Putamen (tissue), 1 donor: ENCODE measurements around the gene MGAT5B.
"Not testable (repeated sequence)": the region's sequence is repeated elsewhere in the genome, so short reads cannot be mapped to it uniquely, and the experiment has no call there.

Experiments used
- DNase-seq: peaks from one replicate; pipeline ENCODE4 v3.0.0-alpha.2; 2016; ENCODE audit warnings: low spot score

The MGAT5B gene, protein sequence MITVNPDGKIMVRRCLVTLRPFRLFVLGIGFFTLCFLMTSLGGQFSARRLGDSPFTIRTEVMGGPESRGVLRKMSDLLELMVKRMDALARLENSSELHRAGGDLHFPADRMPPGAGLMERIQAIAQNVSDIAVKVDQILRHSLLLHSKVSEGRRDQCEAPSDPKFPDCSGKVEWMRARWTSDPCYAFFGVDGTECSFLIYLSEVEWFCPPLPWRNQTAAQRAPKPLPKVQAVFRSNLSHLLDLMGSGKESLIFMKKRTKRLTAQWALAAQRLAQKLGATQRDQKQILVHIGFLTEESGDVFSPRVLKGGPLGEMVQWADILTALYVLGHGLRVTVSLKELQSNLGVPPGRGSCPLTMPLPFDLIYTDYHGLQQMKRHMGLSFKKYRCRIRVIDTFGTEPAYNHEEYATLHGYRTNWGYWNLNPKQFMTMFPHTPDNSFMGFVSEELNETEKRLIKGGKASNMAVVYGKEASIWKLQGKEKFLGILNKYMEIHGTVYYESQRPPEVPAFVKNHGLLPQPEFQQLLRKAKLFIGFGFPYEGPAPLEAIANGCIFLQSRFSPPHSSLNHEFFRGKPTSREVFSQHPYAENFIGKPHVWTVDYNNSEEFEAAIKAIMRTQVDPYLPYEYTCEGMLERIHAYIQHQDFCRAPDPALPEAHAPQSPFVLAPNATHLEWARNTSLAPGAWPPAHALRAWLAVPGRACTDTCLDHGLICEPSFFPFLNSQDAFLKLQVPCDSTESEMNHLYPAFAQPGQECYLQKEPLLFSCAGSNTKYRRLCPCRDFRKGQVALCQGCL

DNA sequence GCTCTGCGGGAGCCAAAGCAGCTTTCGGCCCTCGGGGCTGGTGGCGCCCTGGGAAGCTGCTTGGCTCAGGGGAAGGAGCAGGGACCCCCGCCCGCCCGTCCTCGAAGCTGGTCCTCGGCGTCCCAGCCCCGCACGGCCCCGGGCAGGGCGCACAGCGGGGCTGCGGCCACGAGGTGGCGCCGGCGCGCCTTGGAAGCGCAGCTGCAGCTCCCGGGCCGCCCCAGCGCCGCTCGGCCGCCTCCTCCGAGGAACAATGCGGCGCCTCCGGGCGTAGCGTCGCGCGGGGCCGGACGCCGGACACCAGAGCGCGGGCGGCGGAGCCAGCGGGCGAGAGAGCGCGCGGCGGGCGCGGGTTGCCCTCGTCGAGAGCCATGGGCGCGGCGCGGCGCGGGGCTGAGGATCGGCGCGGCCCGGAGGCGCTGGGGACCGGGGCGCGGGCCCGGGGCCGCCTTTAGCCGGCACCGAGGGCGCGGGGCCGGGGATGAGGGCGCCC is at the start of gene MGAT5B:
TSS of gene MGAT5B (plus strand) at position 229 of the 493 bp plus-strand sequence. CDS start 626 bp downstream, outside the sequence.
- DNase-seq, result peak; percentile 77

DNA sequence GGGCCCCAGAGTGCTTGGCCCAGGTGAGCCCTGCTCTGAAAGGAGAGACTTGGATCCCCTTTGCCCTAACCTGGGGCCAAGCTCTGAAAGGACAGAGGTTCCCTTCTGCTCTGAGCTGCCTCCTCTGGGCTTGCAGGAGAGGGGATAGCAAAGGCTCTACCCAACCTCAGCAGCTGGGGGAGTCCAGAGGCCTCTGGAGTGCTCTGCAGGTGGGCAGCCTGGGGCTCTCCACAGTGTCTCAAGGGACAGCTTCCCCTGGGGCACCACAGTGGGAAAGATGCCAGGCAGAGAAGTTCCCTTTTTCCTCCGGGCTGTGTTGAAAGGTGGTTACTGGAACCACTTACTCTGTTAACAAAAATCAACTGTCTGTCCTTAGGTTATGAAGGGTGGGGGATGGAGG is 48.2 kb upstream of the MGAT5B start:
- no peak for DNase-seq

DNA sequence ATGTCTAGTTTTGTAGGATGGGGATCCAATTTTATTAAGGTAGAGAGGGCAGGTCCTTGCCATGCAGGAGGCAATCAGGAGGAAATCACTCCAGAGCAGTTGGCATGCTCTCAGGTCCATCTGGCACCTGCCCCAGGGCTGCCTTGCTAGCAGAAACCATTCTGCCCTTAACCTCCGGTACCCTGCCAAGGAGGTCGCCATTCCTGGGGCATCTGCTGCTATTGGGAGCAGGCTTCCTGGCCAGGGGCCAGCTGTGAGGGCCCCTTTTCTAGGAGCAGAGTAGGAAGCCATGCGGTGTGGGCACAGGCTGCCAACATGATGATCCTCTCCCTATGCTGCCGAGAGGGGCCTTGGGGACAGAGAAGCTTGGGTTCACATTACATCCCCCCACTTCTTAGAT is 47.6 kb upstream of the MGAT5B start:
- no peak for DNase-seq

DNA sequence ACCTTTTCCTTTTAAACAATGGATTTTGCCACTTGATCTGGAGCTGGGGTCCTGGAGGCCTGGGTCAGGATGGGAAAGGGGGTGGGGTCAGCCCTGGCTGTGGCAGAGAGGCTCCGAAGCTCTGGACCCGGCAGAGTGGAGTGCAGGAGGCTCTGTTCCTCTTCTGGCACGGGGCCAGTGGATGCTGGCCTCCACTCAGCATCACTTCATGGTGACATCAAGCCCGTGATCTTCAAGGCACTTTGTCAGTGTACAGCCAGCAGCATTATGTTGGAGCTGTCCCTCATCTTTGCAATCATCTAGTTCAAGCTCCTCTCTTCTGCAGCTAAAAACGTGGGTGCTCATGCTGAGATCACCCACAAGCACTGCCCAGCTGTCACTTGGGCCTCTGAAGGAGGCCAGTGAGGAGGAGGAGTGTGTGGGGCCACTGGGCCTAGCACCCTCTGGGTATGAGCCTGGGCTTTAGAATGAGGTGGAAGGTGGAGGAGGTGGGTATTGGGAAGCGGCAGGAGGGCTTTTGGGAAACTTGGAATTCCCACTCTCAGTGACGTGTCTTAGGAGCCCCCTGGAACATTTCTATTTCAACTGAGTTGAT is 45.9 kb upstream of the MGAT5B start:
- DNase-seq, result no peak

DNA sequence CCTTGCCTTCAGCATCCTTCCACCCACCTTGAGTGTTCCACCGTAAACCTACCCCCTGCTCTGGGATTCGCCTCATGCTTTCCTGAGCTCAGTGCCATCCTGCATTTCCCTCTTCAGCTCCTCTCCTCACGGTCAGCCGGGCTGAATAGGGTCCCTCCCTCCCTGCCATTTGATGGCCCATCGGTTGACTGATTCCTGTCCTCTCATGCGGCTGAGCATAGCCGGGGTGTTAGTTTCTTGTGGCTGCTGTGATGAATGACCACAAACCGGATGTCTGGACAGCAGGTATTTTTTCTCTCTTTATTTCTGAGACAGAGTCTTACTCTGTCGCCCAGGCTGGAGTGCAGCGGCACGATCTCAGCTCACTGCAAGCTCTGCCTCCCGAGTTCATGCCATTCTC is 44.1 kb upstream of the MGAT5B start:
- DNase-seq, result no peak

DNA sequence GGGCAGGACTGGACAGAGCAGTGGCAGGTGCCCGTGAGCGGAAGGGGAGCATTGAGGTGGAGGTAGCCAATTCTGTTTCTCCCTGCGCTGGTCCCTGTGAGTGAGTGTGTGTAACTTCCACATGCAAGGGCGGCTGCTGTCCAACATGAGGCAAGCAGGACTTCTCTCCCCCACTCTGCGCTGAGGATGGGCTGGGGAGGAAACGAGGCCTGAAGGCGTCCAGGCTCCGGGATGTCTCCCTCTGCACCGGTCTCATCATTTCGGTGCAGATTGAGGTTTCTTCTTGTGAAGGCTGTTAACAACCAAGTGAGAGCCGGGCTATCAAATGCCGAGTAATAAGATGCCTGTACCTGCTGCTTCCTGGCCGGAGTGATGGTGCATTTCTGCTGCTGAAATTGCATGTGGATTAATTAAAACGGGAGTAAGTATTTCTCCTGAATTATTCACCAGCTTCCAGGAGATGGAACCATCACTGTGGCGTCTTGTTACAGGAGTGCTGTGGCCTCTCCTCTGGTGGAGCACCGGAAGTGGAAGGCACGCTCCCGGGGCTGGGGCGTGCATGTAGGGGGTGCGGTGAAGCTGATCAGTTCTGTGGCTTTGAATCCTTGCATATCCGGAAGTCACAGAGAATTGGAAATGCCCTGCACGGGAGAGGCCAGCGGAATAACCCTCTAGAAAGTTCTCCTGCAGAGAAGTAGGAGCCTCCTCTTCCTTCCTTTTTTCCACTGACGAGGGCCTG is 41.7 kb upstream of the MGAT5B start:
- no peak for DNase-seq

DNA sequence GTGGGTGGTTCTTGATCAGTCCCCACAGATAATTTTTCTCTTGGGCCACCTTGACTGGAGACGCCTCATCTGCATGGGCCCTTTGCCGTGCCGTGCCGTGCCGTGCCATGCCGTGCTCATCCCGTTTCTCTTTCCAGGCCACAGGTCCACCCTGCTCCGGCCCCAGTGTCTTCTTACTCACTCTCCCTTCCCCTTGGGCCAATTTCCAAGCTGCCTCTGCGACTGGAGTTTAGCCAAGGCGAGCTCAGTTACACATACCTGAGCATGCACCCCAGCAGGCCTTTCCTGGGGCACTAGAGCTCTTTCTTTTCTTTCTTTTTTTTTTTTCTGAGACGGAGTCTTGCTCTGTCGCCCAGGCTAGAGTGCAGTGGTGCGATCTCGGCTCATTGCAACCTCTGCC is 40.5 kb upstream of the MGAT5B start:
- no peak for DNase-seq

DNA sequence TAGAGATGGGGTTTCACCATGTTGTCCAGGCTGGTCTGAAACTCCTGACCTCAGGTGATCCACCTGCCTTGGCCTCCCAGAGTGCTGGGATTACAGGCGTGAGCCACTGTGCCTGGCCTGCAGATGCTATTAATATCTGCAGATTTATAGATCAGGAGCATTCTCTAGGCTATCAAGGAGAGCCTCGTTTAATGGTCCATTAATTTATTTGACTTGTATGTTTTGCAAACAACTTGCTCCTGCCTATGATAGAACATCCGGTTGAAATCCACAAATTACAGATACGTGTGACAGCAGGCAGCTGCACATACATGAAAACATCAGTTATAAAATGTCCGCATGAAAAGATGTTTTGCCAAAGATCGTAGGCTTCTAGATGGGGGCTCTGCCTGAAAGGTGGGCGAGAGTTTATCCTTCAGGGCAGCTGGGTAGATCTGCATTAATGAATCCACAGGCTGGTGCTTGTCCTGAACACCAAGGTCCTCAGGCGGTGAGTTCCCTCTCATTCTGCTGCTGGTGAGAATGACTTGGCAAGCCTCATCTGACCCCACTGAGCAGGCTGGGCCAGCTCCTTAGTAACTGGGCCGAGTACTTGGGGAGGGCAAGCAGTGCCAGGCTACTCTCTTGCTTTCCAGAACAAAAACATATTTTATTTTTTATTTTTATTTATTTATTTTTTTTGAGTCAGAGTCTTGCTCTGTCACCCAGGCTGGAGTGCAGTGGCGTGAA is 37.1 kb upstream of the MGAT5B start:
- no peak for DNase-seq

DNA sequence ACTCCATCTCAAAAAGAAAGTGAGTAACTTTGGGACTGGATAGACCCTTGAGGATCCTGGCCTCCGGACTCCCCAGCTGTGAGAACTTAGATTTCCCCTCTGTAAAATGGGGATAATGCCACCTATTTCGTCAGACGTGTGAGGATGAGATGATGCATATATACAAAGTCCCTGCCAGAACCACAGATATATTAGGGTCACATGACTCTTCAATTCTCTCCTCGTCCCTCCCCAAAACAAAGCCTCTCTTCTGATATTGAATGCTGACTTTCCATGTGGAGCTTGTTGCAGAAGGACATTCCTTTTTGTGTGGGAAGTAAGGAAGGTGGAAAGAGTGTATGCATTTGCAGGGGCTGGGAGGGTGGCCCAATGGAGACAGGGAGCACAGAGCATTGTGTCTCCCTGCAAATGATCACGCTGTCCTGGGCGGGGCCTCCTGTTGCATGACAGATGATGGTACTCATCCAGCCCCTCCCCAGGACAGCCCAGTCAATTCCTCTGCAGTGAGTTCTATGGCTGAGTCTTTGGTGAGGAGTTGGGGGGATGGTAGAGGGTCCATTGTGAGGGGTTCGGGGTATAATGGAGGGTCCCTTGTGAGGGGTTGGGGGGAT is 35.1 kb upstream of the MGAT5B start:
- DNase-seq, result no peak

DNA sequence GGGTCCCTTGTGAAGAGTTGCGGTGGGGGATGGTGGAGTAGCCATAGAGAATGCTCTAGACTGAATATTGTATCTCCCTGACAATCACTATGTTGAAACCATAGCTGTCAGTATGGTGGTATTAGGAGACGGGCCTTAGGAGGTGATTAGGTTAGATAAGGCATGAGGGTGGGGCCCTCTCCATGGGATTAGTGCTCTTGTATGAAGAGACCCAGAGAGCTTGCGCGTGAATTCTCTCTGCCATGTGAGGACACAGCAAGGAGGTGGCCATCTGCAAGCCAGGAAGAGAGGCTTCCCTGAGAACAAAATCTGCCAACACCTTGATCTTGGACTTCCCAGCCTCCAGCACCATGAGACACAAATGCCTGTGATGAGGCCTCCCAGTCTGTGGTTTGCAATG is 34.5 kb upstream of the MGAT5B start:
- DNase-seq, result no peak

DNA sequence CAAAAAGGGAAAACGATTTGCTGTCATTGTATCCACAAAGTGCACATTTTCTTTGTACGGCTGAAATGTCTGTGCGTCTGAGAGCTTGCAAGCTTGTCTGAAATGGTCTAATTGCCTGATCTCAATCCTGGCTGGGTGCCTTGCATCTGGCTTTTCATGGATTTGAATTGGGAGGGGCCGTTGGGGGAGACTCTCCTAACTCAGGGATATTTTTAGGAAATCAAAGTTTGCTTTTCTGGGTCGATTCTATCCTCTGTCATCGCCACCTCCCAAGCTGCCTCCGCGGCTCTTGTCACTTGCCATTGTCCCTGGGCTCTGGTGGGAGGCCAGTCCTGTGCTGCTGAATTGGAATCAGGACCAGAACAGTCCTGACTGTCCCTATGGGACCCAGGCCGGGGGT is 33.3 kb upstream of the MGAT5B start:
- DNase-seq, result peak; percentile 39

DNA sequence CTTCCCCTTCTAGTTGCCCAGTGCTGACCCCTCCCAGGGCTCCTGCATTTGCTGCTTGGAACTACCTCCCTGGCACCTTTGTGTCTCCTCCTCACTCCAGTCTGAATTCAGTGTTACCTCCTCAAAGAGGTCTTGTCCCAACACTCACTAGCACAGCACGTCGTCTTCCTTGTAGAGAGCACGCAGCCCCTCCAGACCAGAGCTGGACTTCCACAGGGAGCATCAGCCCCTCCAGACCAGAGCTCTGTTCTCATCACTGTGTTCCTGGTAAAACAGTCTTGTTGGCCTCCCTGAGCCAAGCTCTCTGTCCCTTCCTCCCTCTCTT is 27.8 kb upstream of the MGAT5B start:
- no peak for DNase-seq

DNA sequence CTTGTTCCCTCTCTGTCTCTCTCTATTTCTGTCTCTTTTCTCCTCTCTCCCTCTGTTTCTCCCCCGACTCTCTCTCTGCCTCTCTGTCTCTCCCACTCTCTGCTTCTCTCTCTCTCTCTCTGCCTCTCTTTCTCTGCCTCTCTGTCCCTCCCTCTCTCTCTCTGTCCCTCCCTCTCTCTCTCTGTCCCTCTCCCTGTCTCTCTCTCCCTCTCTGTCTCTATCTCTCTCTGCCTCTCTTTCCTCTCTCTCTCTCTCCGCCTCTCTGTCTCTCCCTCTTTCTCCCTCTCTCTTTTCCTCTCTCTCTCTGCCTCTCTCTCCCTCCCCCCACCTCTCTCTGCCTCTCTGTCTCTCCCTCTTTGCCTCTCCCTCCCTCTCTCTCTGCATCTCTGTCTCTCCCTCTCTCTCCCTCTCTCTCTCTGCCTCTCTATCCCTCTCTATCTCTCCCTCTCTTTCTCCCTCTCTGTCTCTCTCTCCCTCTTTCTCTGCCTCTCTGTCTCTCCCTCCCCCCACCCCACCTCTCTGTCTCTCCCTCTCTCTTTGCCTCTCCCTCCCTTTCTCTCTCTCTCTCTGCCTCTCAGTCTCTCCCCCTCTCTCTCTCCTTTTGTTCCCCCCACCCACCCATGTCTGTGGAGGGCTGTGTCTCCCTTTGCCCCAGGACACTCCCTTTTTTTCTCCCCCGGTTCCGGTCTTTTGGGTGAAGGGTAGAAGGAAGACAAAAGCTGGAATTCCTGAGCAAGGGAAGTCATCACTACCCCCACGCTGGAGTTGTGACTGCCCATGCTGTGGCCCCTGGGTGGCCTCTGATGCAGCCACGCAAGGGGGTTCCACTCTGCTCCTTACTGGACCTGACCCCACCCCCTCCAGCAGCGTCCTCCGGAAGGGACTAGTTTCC is 27.1 kb upstream of the MGAT5B start:
- DNase-seq, result no peak

DNA sequence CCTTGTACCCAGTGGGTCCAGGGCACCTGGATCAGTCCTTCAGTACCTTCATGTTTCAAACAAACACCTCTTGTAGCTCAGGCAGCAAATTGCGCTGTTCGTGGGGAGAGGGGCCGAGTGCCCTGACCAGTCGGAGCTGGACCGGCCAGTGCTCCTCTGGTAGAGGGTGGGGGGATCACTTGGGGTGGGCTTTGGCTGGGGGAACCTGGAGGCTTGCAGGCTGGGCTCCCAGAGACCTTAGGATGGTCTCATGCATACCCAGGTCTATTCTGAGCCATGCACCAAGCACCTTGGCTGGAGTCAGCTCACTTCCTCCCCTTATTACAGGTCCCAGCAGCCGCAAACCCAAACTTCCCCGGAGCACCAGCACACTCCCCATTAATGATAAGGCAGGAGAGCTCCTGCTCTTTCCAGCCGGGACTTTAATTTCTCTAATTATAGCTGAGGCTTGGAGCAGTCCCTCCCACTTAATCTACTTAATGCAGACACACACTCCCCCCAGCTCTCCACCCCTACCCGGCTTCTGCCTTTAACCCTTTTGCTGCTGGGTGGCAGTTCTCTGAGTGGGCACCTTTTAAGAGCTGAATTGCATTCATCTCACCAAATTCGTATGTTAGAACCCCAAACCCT is 26.3 kb upstream of the MGAT5B start:
- DNase-seq, result peak; percentile 34

DNA sequence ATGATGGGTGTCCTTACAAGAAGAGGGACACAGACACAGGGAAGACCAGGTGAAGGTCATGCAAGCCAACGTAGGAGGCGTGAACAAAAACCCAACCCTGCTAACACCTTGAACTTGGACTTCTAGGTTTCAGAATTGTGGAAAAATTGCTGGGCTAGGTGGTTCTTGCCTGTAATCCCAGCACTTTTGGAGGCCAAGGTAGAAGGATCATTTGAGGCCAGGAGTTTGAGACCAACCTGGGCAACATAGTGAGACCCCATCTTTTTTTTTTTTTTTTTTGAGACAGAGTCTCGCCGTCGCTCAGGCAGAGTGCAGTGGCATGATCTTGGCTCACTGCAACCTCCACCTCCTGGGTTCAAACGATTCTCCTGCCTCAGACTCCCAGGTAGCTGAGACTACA is 25.1 kb upstream of the MGAT5B start:
- not testable (repeated sequence) for DNase-seq

DNA sequence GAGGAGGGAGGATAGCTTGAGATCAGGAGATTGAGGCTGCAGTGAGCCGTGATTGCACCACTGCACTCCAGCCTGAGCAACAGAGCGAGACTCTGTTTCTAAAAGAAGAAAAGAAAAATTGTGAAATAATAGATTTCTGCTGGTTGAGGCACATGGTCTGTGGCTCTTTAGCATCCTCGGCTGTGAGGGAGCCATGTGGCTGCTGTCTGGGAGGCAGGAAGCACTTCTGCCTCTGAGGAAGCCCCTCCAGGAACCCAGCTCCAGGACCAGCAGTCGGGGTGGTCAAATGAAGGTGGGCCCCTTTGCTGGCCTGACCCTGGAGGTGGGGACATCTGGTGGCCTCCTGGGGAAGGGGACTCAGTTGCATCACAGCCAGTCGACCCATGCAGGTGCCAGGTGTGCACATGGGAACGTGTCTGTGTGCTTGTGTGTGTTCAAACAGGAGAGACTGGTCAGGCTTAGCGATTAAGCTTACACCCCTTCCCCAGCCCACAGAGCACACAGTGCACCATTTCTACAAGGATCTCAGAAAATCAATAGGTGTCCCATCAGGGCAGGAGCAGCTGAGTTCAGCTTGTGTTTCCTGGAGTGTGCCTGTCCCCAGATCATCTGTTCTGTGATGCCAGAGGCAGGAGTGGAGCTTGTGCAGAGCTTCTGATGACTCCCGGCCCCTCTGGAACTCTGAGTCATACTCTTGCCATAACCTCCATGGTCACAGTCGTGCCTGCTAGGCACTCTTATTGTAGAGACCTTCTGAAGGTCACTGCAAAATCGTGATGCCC is 24.3 kb upstream of the MGAT5B start:
- no peak for DNase-seq

DNA sequence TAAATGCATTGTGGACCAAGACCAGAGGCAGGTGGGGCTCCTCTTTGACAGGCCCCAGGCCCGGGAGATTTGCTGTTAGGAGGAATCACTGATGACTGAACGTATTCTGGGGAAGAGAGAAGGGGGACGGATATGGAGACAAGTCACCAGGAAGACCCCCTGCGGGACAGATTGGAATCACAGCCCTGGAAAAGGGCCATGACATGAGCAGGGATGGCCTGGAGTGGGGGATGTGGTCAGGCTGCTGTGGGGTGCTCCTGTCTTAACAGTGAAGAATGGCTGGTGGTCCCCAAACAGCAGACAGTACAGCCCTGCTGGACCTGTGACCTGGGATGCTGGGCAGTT is 23.7 kb upstream of the MGAT5B start:
- DNase-seq, result no peak

DNA sequence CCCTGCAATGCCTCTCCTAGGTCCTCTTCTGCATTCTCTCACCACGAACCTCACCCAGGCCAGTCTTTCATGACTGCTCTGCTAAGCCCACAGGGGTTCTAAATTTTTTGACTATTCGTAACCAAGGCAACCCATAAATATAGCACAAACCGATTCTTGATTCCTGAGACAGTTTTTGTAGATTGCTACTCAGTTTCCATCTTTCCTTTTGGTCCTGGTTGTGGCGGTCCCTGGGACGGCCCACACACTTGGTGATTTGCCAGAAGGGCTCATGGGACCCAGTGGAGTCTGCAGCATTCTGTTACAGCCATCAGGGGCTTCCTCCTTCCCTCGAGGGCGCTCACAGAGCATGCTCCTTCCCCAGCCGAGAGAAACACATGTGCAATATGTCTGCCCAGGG is 23.4 kb upstream of the MGAT5B start:
- DNase-seq, result no peak

DNA sequence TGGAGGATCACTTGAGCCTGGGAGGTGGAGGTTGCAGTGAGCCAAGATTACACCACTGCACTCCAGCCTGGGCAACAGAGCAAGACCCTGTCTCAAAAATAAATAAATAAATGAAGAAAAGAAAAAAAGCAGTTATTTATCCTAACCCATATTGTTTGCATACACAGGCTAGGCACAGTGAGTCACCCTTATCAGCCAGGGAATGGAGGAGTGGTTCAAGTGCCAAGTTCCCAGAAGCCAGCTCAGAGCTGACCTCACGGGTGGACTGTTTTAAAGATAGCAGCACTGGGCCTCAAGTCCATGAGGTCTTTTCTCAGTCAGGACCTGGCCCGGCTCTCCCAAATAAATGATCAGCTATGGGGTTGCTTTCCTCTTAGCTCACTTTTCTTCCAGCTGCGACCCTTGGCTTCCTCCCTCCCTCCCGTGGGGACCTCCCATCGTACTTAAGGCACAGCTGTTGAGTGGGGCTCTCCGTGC is 22.6 kb upstream of the MGAT5B start:
- no peak for DNase-seq
